Stromal cell of bone marrow (primary cell): ENCODE results near the gene BUD31.
A peak's percentile ranks its signal among the peaks of the same experiment; 100 is the strongest.
"Not testable (repeated sequence)": the region's sequence is repeated elsewhere in the genome, so short reads cannot be mapped to it uniquely, and the experiment has no call there.

Experiments used
- DNase-seq: peaks from one replicate; pipeline ENCODE4 v3.0.0-alpha.2; 2012; ENCODE audit warnings: low read depth

The BUD31 gene

GRCh38 chr7:99399597-99399996 is 9.2 kb upstream of the BUD31 start:
- no peak for DNase-seq

- no peak for DNase-seq
These were observed 5.9 kb upstream of the BUD31 start for GRCh38 chr7:99402854-99403253.

- DNase-seq, result no peak
These were observed 5.0 kb upstream of the BUD31 start for GRCh38 chr7:99403764-99404163.

- no peak for DNase-seq
These were observed 4.4 kb upstream of the BUD31 start for GRCh38 chr7:99404235-99404976.

- no peak for DNase-seq
These were observed 3.8 kb upstream of the BUD31 start for GRCh38 chr7:99404977-99405320.

- DNase-seq, result no peak
These were observed 2.2 kb upstream of the BUD31 start for GRCh38 chr7:99406557-99406956.

GRCh38 chr7:99407872-99408378 is 844 bp upstream of the BUD31 start:
- peak; percentile 76 for DNase-seq

- no peak for DNase-seq
These were observed 413 bp downstream of the BUD31 start for GRCh38 chr7:99409192-99409572.

- no peak for DNase-seq
These were observed 1.0 kb downstream of the BUD31 start for GRCh38 chr7:99409806-99410205.

GRCh38 chr7:99410635-99411034 is 1.9 kb downstream of the BUD31 start:
- DNase-seq, result no peak

GRCh38 chr7:99415513-99416127 is 6.9 kb downstream of the BUD31 start:
- DNase-seq, result peak; percentile 44

GRCh38 chr7:99418260-99418659 is 9.5 kb downstream of the BUD31 start:
- no peak for DNase-seq

- DNase-seq, result no peak
These were observed 10.7 kb downstream of the BUD31 start for GRCh38 chr7:99419323-99420021.

- no peak for DNase-seq
These were observed 11.4 kb downstream of the BUD31 start for GRCh38 chr7:99420213-99420612.

- DNase-seq, result no peak
These were observed 12.2 kb downstream of the BUD31 start for GRCh38 chr7:99420986-99421385.

GRCh38 chr7:99422186-99422585 is 13.4 kb downstream of the BUD31 start:
- no peak for DNase-seq

- DNase-seq, result no peak
These were observed 13.9 kb downstream of the BUD31 start for GRCh38 chr7:99422625-99423024.

- DNase-seq, result no peak
These were observed 16.4 kb downstream of the BUD31 start for GRCh38 chr7:99424932-99425730.

- DNase-seq, result no peak
These were observed 20.3 kb downstream of the BUD31 start for GRCh38 chr7:99428972-99429566.

- DNase-seq, result no peak
These were observed 21.0 kb downstream of the BUD31 start for GRCh38 chr7:99429756-99430155.

GRCh38 chr7:99431756-99432540 is 23.2 kb downstream of the BUD31 start:
- DNase-seq, result not testable (repeated sequence)
